Panc1 (cell line): ENCODE data around the gene CSK.

ENCODE experiments used
- CTCF ChIP-seq: fragments of 450-650 bp; IDR thresholded peaks from 2 replicates; pipeline ENCODE4 v1.5.1; 2017; ENCODE audit warnings: mild to moderate bottlenecking
- POLR2AphosphoS5 ChIP-seq: IDR thresholded peaks from 2 replicates; pipeline ENCODE4 v1.6.1; 2012; ENCODE audit warnings: mild to moderate bottlenecking, low read depth, low read length, moderate library complexity
- REST ChIP-seq, 2 experiments: IDR thresholded peaks; 2 replicates each; pipeline ENCODE4 v1.6.1; 2011 to 2012; ENCODE audit warnings: low read depth in 2 of 2, control low read depth in 1 of 2, low read length in 1 of 2, mild to moderate bottlenecking in 1 of 2, moderate library complexity in 1 of 2; ENCODE audit not compliant: insufficient read depth in 1 of 2
- SIN3A ChIP-seq: IDR thresholded peaks from 2 replicates; pipeline ENCODE4 v1.6.1; 2012; ENCODE audit warnings: low read depth, mild to moderate bottlenecking, low read length, moderate library complexity, borderline replicate concordance; ENCODE audit not compliant: insufficient read depth
- TCF7L2 ChIP-seq: IDR thresholded peaks from 2 replicates; pipeline ENCODE4 v1.6.1; 2011; ENCODE audit warnings: mild to moderate bottlenecking, low read depth, low read length, inconsistent platforms

DNA sequence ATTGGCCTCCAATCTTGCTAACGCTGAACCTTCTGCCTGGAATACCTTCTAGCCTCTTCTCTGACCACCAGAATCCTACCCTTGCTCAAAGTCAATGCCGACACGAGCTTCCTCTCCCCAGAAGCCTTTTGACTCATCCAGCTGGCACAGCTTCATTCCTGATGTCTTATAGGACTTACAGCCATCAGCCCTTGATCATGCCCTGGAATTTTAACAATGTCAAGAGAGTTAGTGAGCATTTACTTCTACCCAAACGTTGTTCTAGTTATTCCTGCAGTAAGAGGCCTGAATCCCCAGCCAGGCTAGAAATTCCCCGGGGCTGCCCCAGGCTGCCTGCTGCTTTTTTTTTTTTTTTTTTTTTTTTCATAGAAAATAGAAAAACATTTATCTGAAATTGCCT lies 29.3 kb upstream of the CSK start:
- TF ChIP-seq CTCF, result no peak
- TF ChIP-seq TCF7L2, result no peak
- TF ChIP-seq POLR2AphosphoS5, result no peak
- no peak for TF ChIP-seq REST (IDR thresholded peaks at IDR 0.05; ENCODE audit: insufficient read depth in 1 of 2, low read depth in 2 of 2, low read length in 1 of 2)
- TF ChIP-seq SIN3A, result no peak
